Keratinocyte (primary cell): ENCODE data around the gene THBS2. TPM values are rescaled to one million over a fixed set of nuclear protein-coding genes. Genes with fewer than 3 reads are reported as not detected.

Source experiments
- DNase-seq: peaks from one replicate; pipeline ENCODE4 v3.0.0-alpha.2; 2011; ENCODE audit warnings: low read depth, missing footprints, low spot score
- FAIRE-seq: peaks from 2 replicates; lab custom pipeline; 2011; peaks lifted over from hg19 to GRCh38; lab: Jason Lieb, UNC
- H2AFZ ChIP-seq: 2 replicates; pipeline ENCODE4 v1.6.0; 2012; ENCODE audit warnings: low read length, control low read depth, inconsistent platforms; ENCODE audit not compliant: control insufficient read depth
- H3K27ac ChIP-seq: 2 replicates; pipeline ENCODE4 v1.5.1; 2011; ENCODE audit warnings: low read length; ENCODE audit not compliant: control insufficient read depth, insufficient read depth
- H3K27me3 ChIP-seq: 3 replicates; pipeline ENCODE4 v1.6.0; 2011; ENCODE audit warnings: low read length; ENCODE audit not compliant: control insufficient read depth, insufficient read depth; ENCODE audit errors: extremely low read depth
- H3K36me3 ChIP-seq, 2 experiments: 2 replicates in 1 of 2; 3 replicates in 1 of 2; pipeline ENCODE4 v1.5.1; 2011; ENCODE audit warnings: low read length in 2 of 2, mild to moderate bottlenecking in 1 of 2; ENCODE audit not compliant: control insufficient read depth in 2 of 2, insufficient read depth in 2 of 2; ENCODE audit errors: extremely low read depth in 1 of 2
- H3K4me1 ChIP-seq: 3 replicates; pipeline ENCODE4 v1.5.1; 2011; ENCODE audit warnings: low read length; ENCODE audit not compliant: control insufficient read depth, insufficient read depth; ENCODE audit errors: extremely low read depth
- H3K4me2 ChIP-seq: 3 replicates; pipeline ENCODE4 v1.6.0; 2011; ENCODE audit warnings: low read depth, low read length; ENCODE audit not compliant: control insufficient read depth, insufficient read depth; ENCODE audit errors: extremely low read depth
- H3K4me3 ChIP-seq, 3 experiments: fragments of 200-600 bp in 1 of 3; sonication (generic) in 1 of 3; 2 replicates in 2 of 3; 3 replicates in 1 of 3; pipeline ENCODE4 v1.5.1; 2011 to 2016; ENCODE audit warnings: low read length in 3 of 3, mild to moderate bottlenecking in 3 of 3, control low read depth in 2 of 3, inconsistent platforms in 1 of 3, low read depth in 1 of 3, mixed read lengths in 1 of 3, mixed run types in 1 of 3, moderate library complexity in 1 of 3; ENCODE audit not compliant: control insufficient read depth in 2 of 3, insufficient read depth in 2 of 3; ENCODE audit errors: extremely low read depth in 1 of 3
- H3K79me2 ChIP-seq: 2 replicates; pipeline ENCODE4 v1.6.0; 2012; ENCODE audit warnings: low read length; ENCODE audit not compliant: control insufficient read depth, insufficient read depth
- H3K9ac ChIP-seq: 3 replicates; pipeline ENCODE4 v1.6.0; 2011; ENCODE audit warnings: low read length; ENCODE audit not compliant: control insufficient read depth, insufficient read depth; ENCODE audit errors: extremely low read depth
- H3K9me1 ChIP-seq: 3 replicates; pipeline ENCODE4 v1.6.0; 2011; ENCODE audit warnings: low read length; ENCODE audit not compliant: control insufficient read depth, insufficient read depth; ENCODE audit errors: extremely low read depth
- H3K9me3 ChIP-seq: 2 replicates; pipeline ENCODE4 v1.5.1; 2012; ENCODE audit warnings: low read depth, low read length; ENCODE audit not compliant: control insufficient read depth
- H4K20me1 ChIP-seq: 3 replicates; pipeline ENCODE4 v1.6.0; 2011; ENCODE audit warnings: low read length; ENCODE audit not compliant: control insufficient read depth, insufficient read depth; ENCODE audit errors: extremely low read depth
- EZH2 ChIP-seq: IDR thresholded peaks from one replicate; pipeline ENCODE4 v1.6.1; 2012; ENCODE audit warnings: inconsistent platforms, mild to moderate bottlenecking, low read length, moderate library complexity
- dilution Hi-C: fragments of 300-500 bp; cut with MboI; formaldehyde crosslinking; loops from one replicate; pipeline ENCODE4 v1.7.0; 2020; ENCODE audit warnings: low sequenced_read_pairs; ENCODE audit not compliant: extremely low pct_ligation_motif_present
- polyA plus RNA-seq, 5 experiments: library from polyadenylated mRNA; depleted of rRNA in 3 of 5; stranded (reverse) in 3 of 5; stranded (forward) in 1 of 5; unstranded in 1 of 5; fragments of >200 nt; gene quantifications; 1 replicate in 1 of 5; 2 replicates in 3 of 5; 3 replicates in 1 of 5; pipeline versions ENCODE4 v1.2.1 to v1.2.3, GENCODE V29; 2011 to 2012; ENCODE audit warnings: missing spikeins in 2 of 5, low read depth in 1 of 5, low replicate concordance in 1 of 5
- TF ChIP-seq, protein P1 (sequence below), 3 experiments: IDR thresholded peaks in 1 of 3; conservative IDR thresholded peaks in 1 of 3; optimal IDR thresholded peaks in 1 of 3; 2 replicates in 2 of 3; 3 replicates in 1 of 3; pipeline versions ENCODE3 to v1.5.1; 2011; ENCODE audit warnings: low read length in 3 of 3, mild to moderate bottlenecking in 3 of 3, moderate library complexity in 2 of 3, control low read depth in 1 of 3, inconsistent platforms in 1 of 3; ENCODE audit not compliant: insufficient read depth in 2 of 3; ENCODE audit errors: extremely low read depth in 1 of 3

Gene THBS2
- polyA plus RNA-seq, 1 donor (not counting 4 experiments of a cell fraction or from before 2014, with no cell fraction given), result 533 TPM

DNA sequence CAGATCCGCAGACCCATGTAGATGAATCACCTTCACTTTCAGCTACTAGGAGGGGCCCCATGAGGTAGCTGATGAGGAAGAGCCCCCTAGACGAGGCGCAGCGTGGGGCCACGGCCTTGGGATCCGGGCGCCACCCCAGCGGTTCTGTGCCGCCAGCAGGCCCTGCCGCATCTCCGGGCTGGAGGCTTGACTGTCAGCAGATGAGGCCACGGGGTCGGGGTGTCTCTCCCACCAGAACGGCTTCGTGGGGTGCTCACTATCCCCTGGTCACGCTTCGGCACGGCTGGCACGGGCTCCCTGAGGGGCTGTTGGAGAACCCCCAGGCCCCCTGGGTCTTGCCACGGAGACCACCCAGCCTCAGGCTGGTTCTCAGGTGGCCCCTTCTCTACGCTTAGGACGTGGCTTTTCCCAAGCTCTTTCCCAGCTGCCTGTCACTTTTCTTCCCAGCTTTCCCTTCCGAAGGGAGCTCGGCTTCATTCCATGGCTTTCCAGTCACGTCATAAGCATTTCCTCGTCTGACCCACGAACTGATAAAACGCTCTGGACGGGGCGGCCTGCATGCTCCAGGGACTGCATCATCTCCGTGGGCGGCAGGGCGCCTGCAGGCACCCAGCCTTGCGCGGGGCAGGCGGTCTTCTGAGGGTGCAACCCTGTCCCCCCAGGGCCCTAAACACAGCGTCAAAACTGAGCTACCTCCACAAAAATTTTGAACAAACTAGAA, 85.9 kb downstream of the THBS2 start:
- H3K27ac ChIP-seq, result no peak overlapping the region
- FAIRE-seq (no peak), DNase-seq (no peak)
- H3K4me3 ChIP-seq, result no peak overlapping the region
- no peaks in the 10 kb centered on the region for H3K9me3 ChIP-seq
- H4K20me1 ChIP-seq, result no peaks in the 10 kb centered on the region
- no peak overlapping the region for H3K4me2 ChIP-seq
- no peaks in the 10 kb centered on the region for H3K27me3 ChIP-seq
- TF ChIP-seq, protein P1, sequence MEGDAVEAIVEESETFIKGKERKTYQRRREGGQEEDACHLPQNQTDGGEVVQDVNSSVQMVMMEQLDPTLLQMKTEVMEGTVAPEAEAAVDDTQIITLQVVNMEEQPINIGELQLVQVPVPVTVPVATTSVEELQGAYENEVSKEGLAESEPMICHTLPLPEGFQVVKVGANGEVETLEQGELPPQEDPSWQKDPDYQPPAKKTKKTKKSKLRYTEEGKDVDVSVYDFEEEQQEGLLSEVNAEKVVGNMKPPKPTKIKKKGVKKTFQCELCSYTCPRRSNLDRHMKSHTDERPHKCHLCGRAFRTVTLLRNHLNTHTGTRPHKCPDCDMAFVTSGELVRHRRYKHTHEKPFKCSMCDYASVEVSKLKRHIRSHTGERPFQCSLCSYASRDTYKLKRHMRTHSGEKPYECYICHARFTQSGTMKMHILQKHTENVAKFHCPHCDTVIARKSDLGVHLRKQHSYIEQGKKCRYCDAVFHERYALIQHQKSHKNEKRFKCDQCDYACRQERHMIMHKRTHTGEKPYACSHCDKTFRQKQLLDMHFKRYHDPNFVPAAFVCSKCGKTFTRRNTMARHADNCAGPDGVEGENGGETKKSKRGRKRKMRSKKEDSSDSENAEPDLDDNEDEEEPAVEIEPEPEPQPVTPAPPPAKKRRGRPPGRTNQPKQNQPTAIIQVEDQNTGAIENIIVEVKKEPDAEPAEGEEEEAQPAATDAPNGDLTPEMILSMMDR (optimal IDR thresholded peaks at IDR 0.05 in 1 of 3, IDR thresholded peaks at IDR 0.05 in 1 of 3, conservative IDR thresholded peaks at IDR 0.05 in 1 of 3; ENCODE audit: extremely low read depth in 1 of 3, insufficient read depth in 2 of 3, low read length in 3 of 3), result no peak
- TF ChIP-seq EZH2, result no peak
- no peak overlapping the region for H2AFZ ChIP-seq
- H3K9me1 ChIP-seq, result no peaks in the 10 kb centered on the region
- peaks cover 20% of the 10 kb centered on the region for H3K4me1 ChIP-seq
- dilution Hi-C loops, result no loop called here
- H3K9ac ChIP-seq, result no peak overlapping the region
- H3K79me2 ChIP-seq, result no peaks in the 10 kb centered on the region
- H3K36me3 ChIP-seq, result no peaks in the 10 kb centered on the region

DNA sequence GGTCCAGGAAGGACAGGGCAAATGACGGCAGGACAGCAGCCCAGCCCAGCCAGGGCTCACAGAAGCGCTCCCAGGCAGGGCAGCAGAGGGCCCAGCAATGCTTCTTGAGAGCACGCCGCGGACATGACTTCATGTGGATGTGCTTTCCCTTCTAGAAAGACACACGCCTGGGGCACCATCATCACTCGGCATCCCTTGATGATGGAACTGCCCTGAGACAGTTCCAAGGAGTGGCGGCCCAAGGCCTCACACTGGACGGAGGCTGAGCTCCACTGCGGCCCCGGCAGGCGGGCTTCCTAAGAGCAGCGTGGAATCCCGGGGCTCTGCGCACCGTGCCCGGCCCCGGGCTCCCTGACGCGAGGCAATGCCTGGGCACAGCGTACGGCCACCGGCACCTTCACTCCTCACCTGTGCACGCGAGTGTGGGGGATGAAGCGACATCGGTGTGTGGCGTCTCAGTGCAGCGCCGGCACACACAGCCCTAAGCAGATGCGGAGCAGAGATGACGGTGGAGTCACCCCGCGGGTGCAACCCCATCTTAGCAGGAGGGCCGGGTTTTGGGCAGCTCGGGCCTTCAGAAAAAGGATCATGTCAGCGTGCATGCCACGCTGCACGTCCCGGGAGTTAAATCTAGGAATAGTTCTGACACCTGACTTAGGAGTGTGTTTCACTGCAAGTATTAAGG, 86.6 kb downstream of the THBS2 start:
- H3K4me1 ChIP-seq, result peaks cover 20% of the 10 kb centered on the region
- no peak overlapping the region for H3K4me2 ChIP-seq
- H3K9me1 ChIP-seq, result no peaks in the 10 kb centered on the region
- H3K36me3 ChIP-seq, result no peaks in the 10 kb centered on the region
- H3K4me3 ChIP-seq, result no peak overlapping the region
- FAIRE-seq (no peak), DNase-seq (no peak)
- no peak for TF ChIP-seq EZH2
- TF ChIP-seq, protein P1 (optimal IDR thresholded peaks at IDR 0.05 in 1 of 3, IDR thresholded peaks at IDR 0.05 in 1 of 3, conservative IDR thresholded peaks at IDR 0.05 in 1 of 3; ENCODE audit: extremely low read depth in 1 of 3, insufficient read depth in 2 of 3, low read length in 3 of 3), result no peak
- no peaks in the 10 kb centered on the region for H3K79me2 ChIP-seq
- H3K9me3 ChIP-seq, result no peaks in the 10 kb centered on the region
- H4K20me1 ChIP-seq, result no peaks in the 10 kb centered on the region
- dilution Hi-C loops, result no loop called here
- no peak overlapping the region for H2AFZ ChIP-seq
- no peak overlapping the region for H3K27ac ChIP-seq
- no peak overlapping the region for H3K9ac ChIP-seq
- no peaks in the 10 kb centered on the region for H3K27me3 ChIP-seq
